Muscle layer of colon (tissue), 2 donors: ENCODE results near the gene PUM2.

ENCODE experiments used
- H3K27ac ChIP-seq: one replicate; pipeline ENCODE4 v1.7.0; 2013; ENCODE audit warnings: low read depth, mild to moderate bottlenecking, low read length, moderate library complexity
- H3K27me3 ChIP-seq, 2 donors: one replicate each; pipeline ENCODE4 v1.7.0; 2013; ENCODE audit warnings: low read length in 2 of 2, mild to moderate bottlenecking in 2 of 2; ENCODE audit not compliant: insufficient read depth in 2 of 2, control insufficient read depth in 1 of 2
- H3K36me3 ChIP-seq: one replicate; pipeline ENCODE4 v1.7.0; 2013; ENCODE audit warnings: mild to moderate bottlenecking, low read length; ENCODE audit not compliant: insufficient read depth
- H3K4me1 ChIP-seq: one replicate; pipeline ENCODE4 v1.7.0; 2013; ENCODE audit warnings: mild to moderate bottlenecking, low read length; ENCODE audit not compliant: insufficient read depth
- H3K4me3 ChIP-seq, 2 donors: one replicate each; pipeline ENCODE4 v1.7.0; 2013; ENCODE audit warnings: low read length in 2 of 2, low read depth in 1 of 2, mild to moderate bottlenecking in 1 of 2, moderate library complexity in 1 of 2
- H3K9ac ChIP-seq: one replicate; pipeline ENCODE4 v1.7.0; 2013; ENCODE audit warnings: low read length
- H3K9me3 ChIP-seq: one replicate; pipeline ENCODE4 v1.7.0; 2013; ENCODE audit warnings: mild to moderate bottlenecking, low read length
- donor health status: abdominal sarcoma.
- donor health status: Adenocarcinoma of cecum.

PUM2 gene

GRCh38 chr2:20366672-20367116 lies 16.1 kb upstream of the PUM2 start:
- H3K4me1 ChIP-seq = no peaks in the 10 kb centered on the region
- H3K4me3 ChIP-seq = no peak overlapping the region
- no peak overlapping the region for H3K27ac ChIP-seq
- H3K9ac ChIP-seq = no peak overlapping the region
- no peaks in the 10 kb centered on the region for H3K36me3 ChIP-seq
- no peaks in the 10 kb centered on the region for H3K27me3 ChIP-seq
- H3K9me3 ChIP-seq = no peaks in the 10 kb centered on the region

- no peaks in the 10 kb centered on the region for H3K9me3 ChIP-seq
- no peak overlapping the region for H3K4me3 ChIP-seq
- no peak overlapping the region for H3K9ac ChIP-seq
- H3K27ac ChIP-seq = no peak overlapping the region
- H3K4me1 ChIP-seq = no peaks in the 10 kb centered on the region
- H3K36me3 ChIP-seq = no peaks in the 10 kb centered on the region
- H3K27me3 ChIP-seq = no peaks in the 10 kb centered on the region
Measured at GRCh38 chr2:20365249-20365817, 14.7 kb upstream of the PUM2 start.

- Histone ChIP-seq H3K9me3 (no peaks in the 10 kb centered on the region), H3K27ac (no peak overlapping the region), H3K36me3 (no peaks in the 10 kb centered on the region)
Measured at GRCh38 chr2:20363578-20363977, 12.9 kb upstream of the PUM2 start.

GRCh38 chr2:20362701-20363435 lies 12.2 kb upstream of the PUM2 start:
- no peak overlapping the region for H3K9ac ChIP-seq
- no peak overlapping the region for H3K27ac ChIP-seq
- no peaks in the 10 kb centered on the region for H3K9me3 ChIP-seq
- H3K4me3 ChIP-seq = no peak overlapping the region
- H3K36me3 ChIP-seq = no peaks in the 10 kb centered on the region
- no peaks in the 10 kb centered on the region for H3K4me1 ChIP-seq
- no peaks in the 10 kb centered on the region for H3K27me3 ChIP-seq

More at GRCh38 chr2:20363578-20363977, 12.9 kb upstream of the PUM2 start:
- H3K4me1 ChIP-seq = no peaks in the 10 kb centered on the region
- H3K4me3 ChIP-seq = no peak overlapping the region
- no peak overlapping the region for H3K9ac ChIP-seq
- no peaks in the 10 kb centered on the region for H3K27me3 ChIP-seq

GRCh38 chr2:20361893-20362292 lies 11.2 kb upstream of the PUM2 start:
- Histone ChIP-seq H3K4me3 (no peak overlapping the region), H3K27me3 (no peaks in the 10 kb centered on the region), H3K36me3 (no peaks in the 10 kb centered on the region), H3K9ac (no peak overlapping the region), H3K4me1 (no peaks in the 10 kb centered on the region), H3K27ac (no peak overlapping the region), H3K9me3 (no peaks in the 10 kb centered on the region)

GRCh38 chr2:20359096-20359495 lies 8.5 kb upstream of the PUM2 start:
- H3K27me3 ChIP-seq = no peaks in the 10 kb centered on the region
- H3K9ac ChIP-seq = no peak overlapping the region
- no peak overlapping the region for H3K4me3 ChIP-seq
- H3K9me3 ChIP-seq = no peaks in the 10 kb centered on the region
- no peak overlapping the region for H3K27ac ChIP-seq
- H3K4me1 ChIP-seq = no peaks in the 10 kb centered on the region
- H3K36me3 ChIP-seq = no peaks in the 10 kb centered on the region

GRCh38 chr2:20357638-20358389 lies 7.2 kb upstream of the PUM2 start:
- Histone ChIP-seq H3K4me3 (no peak overlapping the region), H3K9ac (no peak overlapping the region), H3K4me1 (no peaks in the 10 kb centered on the region), H3K27ac (no peak overlapping the region), H3K36me3 (no peaks in the 10 kb centered on the region), H3K9me3 (no peaks in the 10 kb centered on the region), H3K27me3 (no peaks in the 10 kb centered on the region)

GRCh38 chr2:20356042-20356441 lies 5.4 kb upstream of the PUM2 start:
- H3K36me3 ChIP-seq = no peaks in the 10 kb centered on the region
- H3K4me3 ChIP-seq = no peak overlapping the region
- H3K27ac ChIP-seq = no peak overlapping the region
- no peaks in the 10 kb centered on the region for H3K27me3 ChIP-seq
- peaks cover 13% of the 10 kb centered on the region for H3K4me1 ChIP-seq
- H3K9me3 ChIP-seq = no peaks in the 10 kb centered on the region
- no peak overlapping the region for H3K9ac ChIP-seq

- Histone ChIP-seq H3K27ac (no peak overlapping the region), H3K4me1 (peaks cover 13% of the 10 kb centered on the region), H3K36me3 (no peaks in the 10 kb centered on the region), H3K9me3 (no peaks in the 10 kb centered on the region), H3K4me3 (no peak overlapping the region), H3K9ac (no peak overlapping the region), H3K27me3 (no peaks in the 10 kb centered on the region)
Measured at GRCh38 chr2:20355131-20355530, 4.5 kb upstream of the PUM2 start.

- no peaks in the 10 kb centered on the region for H3K27me3 ChIP-seq
- H3K9me3 ChIP-seq = no peaks in the 10 kb centered on the region
- H3K9ac ChIP-seq = no peak overlapping the region
- H3K27ac ChIP-seq = no peak overlapping the region
- no peak overlapping the region for H3K4me3 ChIP-seq
- H3K36me3 ChIP-seq = no peaks in the 10 kb centered on the region
- peaks cover 24% of the 10 kb centered on the region for H3K4me1 ChIP-seq
Measured at GRCh38 chr2:20353241-20353992, 2.8 kb upstream of the PUM2 start.

- H3K36me3 ChIP-seq = no peaks in the 10 kb centered on the region
- no peak overlapping the region for H3K4me3 ChIP-seq
- peaks cover 29% of the 10 kb centered on the region for H3K4me1 ChIP-seq
- H3K27ac ChIP-seq = peak overlapping the region; percentile 27
- H3K9ac ChIP-seq = no peak overlapping the region
- H3K9me3 ChIP-seq = no peaks in the 10 kb centered on the region
- H3K27me3 ChIP-seq = no peaks in the 10 kb centered on the region
Measured at GRCh38 chr2:20352581-20353216, 2.1 kb upstream of the PUM2 start.
